HepG2 (cell line): Measurements from ENCODE around the gene TXNRD2. TPM values are rescaled to one million over a fixed set of nuclear protein-coding genes. Genes with fewer than 3 reads are reported as not detected.

Experiments used
- ATAC-seq: fragments of 200-7000 bp; cut with Tn5 transposase; 3 replicates; pipeline ENCODE4 v1.9.1; 2020; ENCODE audit warnings: mild to moderate bottlenecking, moderate library complexity
- BruUV-seq: library from RNA; stranded (reverse); fragments of 400-500 nt; replicated peaks from 2 replicates; lab custom pipeline; 2021; lab: Mats Ljungman, UMichigan
- CTCF ChIA-PET: fragments of 300-600 bp; formaldehyde crosslinking; extraction: SDS; loops from one replicate; lab custom pipeline; 2021; ENCODE audit warnings: low total read pairs, inconsistent platforms, low intra/inter-chr PET ratio; lab: Yijun Ruan, JAX
- POLR2A ChIA-PET: fragments of 350-600 bp; sonication (Branson Sonifier 250); formaldehyde crosslinking; loops from one replicate; lab custom pipeline; 2020; ENCODE audit warnings: antibody characterized with exemption, inconsistent platforms; lab: Yijun Ruan, JAX
- DNase-seq: peaks from one replicate; pipeline ENCODE4 v3.0.0-alpha.2; 2015; ENCODE audit warnings: low spot score
- FAIRE-seq: peaks from 3 replicates; lab custom pipeline; 2011; peaks lifted over from hg19 to GRCh38; lab: Jason Lieb, UNC
- H2AFZ ChIP-seq: one replicate; pipeline ENCODE4 v1.6.1; 2011; ENCODE audit warnings: low read length, inconsistent platforms
- H3K27ac ChIP-seq: fragments of 300-600 bp; 3 replicates; pipeline ENCODE4 v1.8.0; 2011; ENCODE audit warnings: mixed run types, mild to moderate bottlenecking, mixed read lengths, low read length, inconsistent platforms; ENCODE audit not compliant: insufficient read depth; ENCODE audit errors: extremely low read length
- H3K27me3 ChIP-seq, 2 experiments: fragments of 200-600 bp in 1 of 2; 2 replicates in 1 of 2; 3 replicates in 1 of 2; pipeline versions ENCODE4 v1.6.0 to v1.8.0; 2011; ENCODE audit warnings: low read length in 2 of 2, mild to moderate bottlenecking in 2 of 2, moderate library complexity in 2 of 2, inconsistent platforms in 1 of 2; ENCODE audit not compliant: insufficient read depth in 2 of 2, control insufficient read depth in 1 of 2
- H3K36me3 ChIP-seq, 2 experiments: fragments of 200-600 bp in 1 of 2; replicated peaks in 1 of 2; 2 replicates in 1 of 2; 3 replicates in 1 of 2; pipeline versions ENCODE4 v1.5.1 to v1.8.0; 2011; ENCODE audit warnings: low read length in 2 of 2, inconsistent platforms in 1 of 2; ENCODE audit not compliant: insufficient read depth in 2 of 2, control insufficient read depth in 1 of 2
- H3K4me1 ChIP-seq: 2 replicates; pipeline ENCODE4 v1.5.1; 2012; ENCODE audit warnings: low read length, inconsistent platforms; ENCODE audit not compliant: insufficient read depth
- H3K4me2 ChIP-seq: 2 replicates; pipeline ENCODE4 v1.6.0; 2011; ENCODE audit warnings: low read depth, low read length, inconsistent platforms
- H3K4me3 ChIP-seq, 3 experiments: fragments of 200-600 bp in 1 of 3; sonication (generic), shearing (Covaris generic) in 1 of 3; replicated peaks in 1 of 3; 2 replicates each; pipeline ENCODE4 v1.5.1; 2011 to 2016; ENCODE audit warnings: low read length in 3 of 3, inconsistent platforms in 2 of 3, low read depth in 2 of 3, mild to moderate bottlenecking in 2 of 3, control low read depth in 1 of 3, mixed read lengths in 1 of 3; ENCODE audit not compliant: insufficient read depth in 1 of 3
- H3K79me2 ChIP-seq: one replicate; pipeline ENCODE4 v1.6.1; 2011; ENCODE audit warnings: low read length, inconsistent platforms; ENCODE audit not compliant: insufficient read depth
- H3K9ac ChIP-seq: 2 replicates; pipeline ENCODE4 v1.6.0; 2011; ENCODE audit warnings: mild to moderate bottlenecking, low read depth, low read length, inconsistent platforms; ENCODE audit not compliant: insufficient read depth
- H3K9me3 ChIP-seq: 2 replicates; pipeline ENCODE4 v1.5.1; 2012; ENCODE audit warnings: mild to moderate bottlenecking, low read length
- H4K20me1 ChIP-seq: 2 replicates; pipeline ENCODE4 v1.6.0; 2011; ENCODE audit warnings: inconsistent platforms, mild to moderate bottlenecking, low read length, moderate library complexity; ENCODE audit not compliant: insufficient read depth
- ETV5 ChIP-seq: IDR thresholded peaks from 2 replicates; pipeline ENCODE4 v1.6.1; 2018; ENCODE audit warnings: missing biosample characterization, missing genetic modification reagents, inconsistent platforms, borderline replicate concordance
- HNF1B ChIP-seq: sonication (generic); formaldehyde crosslinking; IDR thresholded peaks from 2 replicates; pipeline ENCODE4 v1.5.1; 2020; ENCODE audit warnings: mild to moderate bottlenecking, moderate library complexity, missing genetic modification reagents
- HNF4A ChIP-seq: sonication (generic); formaldehyde crosslinking; IDR thresholded peaks from 2 replicates; pipeline ENCODE4 v1.4.0; 2020; ENCODE audit warnings: missing genetic modification reagents
- KLF15 ChIP-seq: sonication (generic); formaldehyde crosslinking; IDR thresholded peaks from 2 replicates; pipeline ENCODE4 v1.8.1; 2023; ENCODE audit warnings: borderline replicate concordance, mild to moderate bottlenecking, inconsistent platforms, missing genetic modification reagents, mixed read lengths
- NR2F1 ChIP-seq, 2 experiments: fragments of 450-650 bp in 1 of 2; formaldehyde crosslinking in 1 of 2; IDR thresholded peaks; 2 replicates each; pipeline versions ENCODE4 v1.5.0 to v1.6.1; 2016 to 2020; ENCODE audit warnings: mild to moderate bottlenecking in 1 of 2, missing compliant biosample characterization in 1 of 2, missing genetic modification reagents in 1 of 2, moderate library complexity in 1 of 2
- NR2F6 ChIP-seq, 2 experiments: IDR thresholded peaks; 2 replicates each; pipeline ENCODE4 v1.6.1; 2016; ENCODE audit warnings: antibody characterized with exemption in 1 of 2, mild to moderate bottlenecking in 1 of 2
- PRDM4 ChIP-seq: sonication (generic); formaldehyde crosslinking; IDR thresholded peaks from 2 replicates; pipeline ENCODE4 v1.9.0; 2021; ENCODE audit warnings: missing genetic modification reagents, borderline replicate concordance
- RARG ChIP-seq: sonication (generic); formaldehyde crosslinking; IDR thresholded peaks from 2 replicates; pipeline ENCODE4 v1.4.0; 2020; ENCODE audit warnings: low read depth, mild to moderate bottlenecking, missing genetic modification reagents
- RBM22 ChIP-seq: fragments of 200-400 bp; formaldehyde crosslinking; optimal IDR thresholded peaks from 2 replicates; pipeline ENCODE3; 2017; ENCODE audit warnings: mild to moderate bottlenecking, low read length, moderate library complexity
- SRSF9 ChIP-seq: fragments of 200-400 bp; formaldehyde crosslinking; IDR thresholded peaks from 2 replicates; pipeline ENCODE4 v1.6.1; 2018; ENCODE audit warnings: borderline replicate concordance, mild to moderate bottlenecking, low read depth, low read length; ENCODE audit not compliant: insufficient read depth, poor library complexity, severe bottlenecking
- ZC3H4 ChIP-seq: sonication (generic); formaldehyde crosslinking; IDR thresholded peaks from 2 replicates; pipeline ENCODE4 v1.4.0; 2020; ENCODE audit warnings: missing genetic modification reagents, borderline replicate concordance
- ZFX ChIP-seq: sonication (generic); formaldehyde crosslinking; IDR thresholded peaks from 2 replicates; pipeline ENCODE4 v1.4.0; 2020; ENCODE audit warnings: mild to moderate bottlenecking, low read depth, missing genetic modification reagents, moderate library complexity
- ZNF18 ChIP-seq: sonication (generic); formaldehyde crosslinking; IDR thresholded peaks from 2 replicates; pipeline ENCODE4 v1.8.0; 2022; ENCODE audit warnings: mild to moderate bottlenecking, missing genetic modification reagents; ENCODE audit not compliant: insufficient replicate concordance
- ZNF740 ChIP-seq: sonication (generic); formaldehyde crosslinking; IDR thresholded peaks from 2 replicates; pipeline ENCODE4 v1.4.0; 2020; ENCODE audit warnings: missing genetic modification reagents
- WGBS: methylation state at CpG from one replicate; pipeline ENCODE4 v1.1.6; 2017; ENCODE audit warnings: low lambda C conversion rate; 5-methylcytosine and 5-hydroxymethylcytosine counted together
- in situ Hi-C: cut with HindIII; loops from 2 replicates; pipeline ENCODE4 v1.10.0; 2017; ENCODE audit warnings: low pct_unique_long_range_greater_than_20kb; ENCODE audit not compliant: extremely low pct_ligation_motif_present
- intact Hi-C: fragments of 100-400 bp; cut with micrococcal nuclease; formaldehyde crosslinking; loops from one replicate; pipeline ENCODE4 v1.10.0; 2022; ENCODE audit not compliant: unreplicated experiment
- polyA plus RNA-seq, 8 experiments: library from polyadenylated mRNA; depleted of rRNA in 3 of 8; stranded (reverse) in 7 of 8; unstranded in 1 of 8; fragments of >200 nt; fragmentation: Illumina TruSeq in 4 of 8; extraction: Trizol in 4 of 8; gene quantifications; 2 replicates each; pipeline versions ENCODE4 v1.2.1 to v1.2.3, GENCODE V29; 2011 to 2016; ENCODE audit warnings: low read depth in 4 of 8, missing spikeins in 1 of 8, mixed read lengths in 1 of 8; ENCODE audit not compliant: insufficient read depth in 1 of 8
- total RNA-seq, 5 experiments: library from RNA; depleted of rRNA; stranded (reverse); fragments of >200 nt; fragmentation: Illumina TruSeq; extraction: Trizol; gene quantifications; 2 replicates each; pipeline ENCODE4 v1.2.3, GENCODE V29; 2016; ENCODE audit warnings: low read depth in 1 of 5

Gene TXNRD2
- total and polyA plus RNA-seq, 2 of the 13 experiments (the other 11 are each of a cell fraction or from before 2014, with no cell fraction given): 17.5 to 18.6 TPM

GRCh38 chr22:19961201-19961580, 19.6 kb upstream of the TXNRD2 start (continued):
- no peak for TF ChIP-seq SRSF9

GRCh38 chr22:19960491-19961200, 19.0 kb upstream of the TXNRD2 start:
- ChIA-PET POLR2A (interaction anchor here (1.5 kb wide), 1 partner anchor 10 kb away, joined by 5 read pairs; no protein-coding TSS in a partner anchor), CTCF (no interaction called here)
- no peaks in the 10 kb centered on the region for H4K20me1 ChIP-seq
- no peaks in the 10 kb centered on the region for H3K27me3 ChIP-seq
- H3K79me2 ChIP-seq: peaks cover 12% of the 10 kb centered on the region
- peaks cover 4 to 18% of the 10 kb centered on the region in 2 experiments; a peak in 3 of 5 replicates for H3K36me3 ChIP-seq
- no TSS peak for BruUV-seq
- H3K27ac ChIP-seq: peak overlapping the region; percentile 99
- peak overlapping the region; percentile 75 for H3K9ac ChIP-seq
- peak overlapping the region; percentile 100 for H3K4me2 ChIP-seq
- intact Hi-C loops: no loop called here
- 40% methylated on average over 6 of the region's 12 CpGs for WGBS
- no peak for DNase-seq
- peaks cover 65% of the 10 kb centered on the region for H3K4me1 ChIP-seq
- no peak for FAIRE-seq
- H2AFZ ChIP-seq: no peak overlapping the region
- in situ Hi-C loops: no loop called here
- H3K4me3 ChIP-seq: peak overlapping the region in 1 of 3 experiments; percentile 83; a peak in 4 of 6 replicates
- no peaks in the 10 kb centered on the region for H3K9me3 ChIP-seq
- ATAC-seq: no peak
- TF ChIP-seq PRDM4 (CRISPR knock-in tag): 0 out of 2 replicates have a peak, but pooled peaks have one; percentile 11
- peak; percentile 14 for TF ChIP-seq RBM22
- peak; percentile 37; the same call in 1 of the 2 replicates for TF ChIP-seq NR2F6 (IDR thresholded peaks at IDR 0.05)
- peak; percentile 20; the same call in 1 of the 2 replicates for TF ChIP-seq NR2F6 (CRISPR knock-in tag; IDR thresholded peaks at IDR 0.05)
- 0 out of 2 replicates have a peak, but pooled peaks have one; percentile 18 for TF ChIP-seq HNF1B (CRISPR knock-in tag)
- peak; percentile 10 for TF ChIP-seq HNF4A (CRISPR knock-in tag)
- TF ChIP-seq ZNF18 (CRISPR knock-in tag): peak; percentile 50
- TF ChIP-seq ETV5: 0 out of 2 replicates have a peak, but pooled peaks have one; percentile 27
- TF ChIP-seq ZFX (CRISPR knock-in tag): 0 out of 2 replicates have a peak, but pooled peaks have one; percentile 1
- no peak for TF ChIP-seq RARG (CRISPR knock-in tag)
- TF ChIP-seq ZC3H4 (CRISPR knock-in tag): peak; percentile 76
- no peak for TF ChIP-seq KLF15 (CRISPR knock-in tag)
- TF ChIP-seq NR2F1 (CRISPR knock-in tag; IDR thresholded peaks at IDR 0.05): peak in 1 of 2 experiments; percentile 44; a peak in 1 of 4 replicates
- 0 out of 2 replicates have a peak, but pooled peaks have one; percentile 40 for TF ChIP-seq ZNF740
